Psoas muscle (tissue), 8 donors: ENCODE data around the gene QARS1. TPM values are rescaled to one million over a fixed set of nuclear protein-coding genes. Genes with fewer than 3 reads are reported as not detected.

Experiments
- ATAC-seq, 4 donors: fragments of 200-7000 bp; cut with Tn5 transposase; one replicate each; pipeline ENCODE4 v1.9.1; 2020; ENCODE audit warnings: moderate library complexity in 3 of 4, mild to moderate bottlenecking in 2 of 4
- DNase-seq, 2 donors: peaks; one replicate each; pipeline ENCODE4 v3.0.0-alpha.2; 2020
- H3K27ac ChIP-seq: fragments of 200-600 bp; one replicate; pipeline ENCODE4 v1.8.0; 2022
- H3K27me3 ChIP-seq, 3 donors: fragments of 200-600 bp in 1 of 3; one replicate each; pipeline versions ENCODE4 v1.6.1 to v1.8.0; 2013 to 2022; ENCODE audit warnings: low read length in 2 of 3, mild to moderate bottlenecking in 2 of 3, moderate library complexity in 1 of 3; ENCODE audit not compliant: insufficient read depth in 3 of 3
- H3K36me3 ChIP-seq, 2 donors: fragments of 200-600 bp in 1 of 2; one replicate each; pipeline versions ENCODE4 v1.6.1 to v1.8.0; 2013 to 2022; ENCODE audit warnings: low read depth in 1 of 2, mild to moderate bottlenecking in 1 of 2, moderate library complexity in 1 of 2; ENCODE audit not compliant: insufficient read depth in 1 of 2
- H3K4me1 ChIP-seq: fragments of 200-600 bp; one replicate; pipeline ENCODE4 v1.8.0; 2022
- H3K4me3 ChIP-seq: fragments of 200-600 bp; one replicate; pipeline ENCODE4 v1.8.0; 2022; ENCODE audit warnings: mild to moderate bottlenecking
- H3K9me3 ChIP-seq: fragments of 200-600 bp; one replicate; pipeline ENCODE4 v1.8.0; 2022
- WGBS, 3 donors: extraction: QIAGEN DNeasy Blood & Tissue Kit; methylation state at CpG; one replicate each; pipeline versions ENCODE4 v1.1.6 to v1.1.7; 2013; 5-methylcytosine and 5-hydroxymethylcytosine counted together
- intact Hi-C, 2 donors: fragments of 100-400 bp; cut with DNase I; formaldehyde crosslinking; loops; one replicate each; pipeline versions ENCODE4 v1.11.0 to v1.14.2; 2022
- polyA plus RNA-seq, 3 donors: library from polyadenylated mRNA; stranded (reverse); fragments of 200-250 nt; gene quantifications; one replicate each; pipeline ENCODE4 v1.2.3, GENCODE V29; 2013
- total RNA-seq, 4 donors: library from RNA; stranded (reverse); fragmentation: NEBNext Ultra II Directional in 2 of 4; extraction: Animal tissue kit (Norgen Biotek cat#: 25700) in 2 of 4; gene quantifications; one replicate each; pipeline versions ENCODE4 v1.2.1 to v1.2.4, GENCODE V29; 2021 to 2023
- TF ChIP-seq, protein P1 (sequence below): fragments of 200-600 bp; IDR thresholded peaks from one replicate; pipeline ENCODE4 v1.8.0; 2022; ENCODE audit warnings: antibody characterized with exemption
- donor health status: healthy with polysubstance abuse.
- donor health status: DM: no; HTN: no; CAD: no; lungs with moderate emphysema.
- donor health status: Bipolar disorder and iron deficiency.
- donor health status: healthy.
- donor health status: DM: yes; HTN: yes; CAD: no.
- donor health status: DM: no; HTN: no; CAD: no.
- donor health status: DM: no; HTN: no; CAD: no.
- donor health status: DM: yes; HTN: yes; CAD: no.

QARS1 gene
- total and polyA plus RNA-seq, 7 donors, result 120 to 200 (median 157) TPM

DNA sequence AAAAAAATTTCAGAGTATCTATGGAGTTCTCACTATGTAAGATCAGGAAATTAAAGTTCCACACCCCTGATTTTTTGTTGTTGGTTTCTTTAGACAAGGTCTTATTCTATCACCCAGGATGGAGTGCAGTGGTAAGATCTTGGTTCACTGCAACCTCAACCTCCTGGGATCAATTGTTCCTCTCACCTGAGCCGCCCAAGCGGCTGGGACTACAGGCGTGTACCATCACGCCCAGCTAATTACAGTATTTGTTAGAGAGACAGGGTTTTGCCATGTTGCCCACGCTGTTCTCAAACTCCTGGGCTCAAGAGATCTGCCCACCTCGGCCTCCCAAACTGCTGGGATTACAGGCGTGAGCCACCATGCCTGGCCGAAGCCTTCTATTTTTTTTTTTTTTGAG lies 23.1 kb downstream of the QARS1 start:
- H3K27ac ChIP-seq, result no peak overlapping the region
- no peak overlapping the region for H3K4me3 ChIP-seq
- H3K27me3 ChIP-seq, result no peaks in the 10 kb centered on the region
- no peak for ATAC-seq
- H3K9me3 ChIP-seq, result no peaks in the 10 kb centered on the region
- no peak for DNase-seq
- H3K36me3 ChIP-seq, result peaks cover 5 to 32% of the 10 kb centered on the region in 2 donors
- TF ChIP-seq, protein P1, sequence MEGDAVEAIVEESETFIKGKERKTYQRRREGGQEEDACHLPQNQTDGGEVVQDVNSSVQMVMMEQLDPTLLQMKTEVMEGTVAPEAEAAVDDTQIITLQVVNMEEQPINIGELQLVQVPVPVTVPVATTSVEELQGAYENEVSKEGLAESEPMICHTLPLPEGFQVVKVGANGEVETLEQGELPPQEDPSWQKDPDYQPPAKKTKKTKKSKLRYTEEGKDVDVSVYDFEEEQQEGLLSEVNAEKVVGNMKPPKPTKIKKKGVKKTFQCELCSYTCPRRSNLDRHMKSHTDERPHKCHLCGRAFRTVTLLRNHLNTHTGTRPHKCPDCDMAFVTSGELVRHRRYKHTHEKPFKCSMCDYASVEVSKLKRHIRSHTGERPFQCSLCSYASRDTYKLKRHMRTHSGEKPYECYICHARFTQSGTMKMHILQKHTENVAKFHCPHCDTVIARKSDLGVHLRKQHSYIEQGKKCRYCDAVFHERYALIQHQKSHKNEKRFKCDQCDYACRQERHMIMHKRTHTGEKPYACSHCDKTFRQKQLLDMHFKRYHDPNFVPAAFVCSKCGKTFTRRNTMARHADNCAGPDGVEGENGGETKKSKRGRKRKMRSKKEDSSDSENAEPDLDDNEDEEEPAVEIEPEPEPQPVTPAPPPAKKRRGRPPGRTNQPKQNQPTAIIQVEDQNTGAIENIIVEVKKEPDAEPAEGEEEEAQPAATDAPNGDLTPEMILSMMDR, result no peak
- H3K4me1 ChIP-seq, result no peaks in the 10 kb centered on the region
- 94 to 98% (median 95%) methylated on average over 8 of the region's 8 CpGs for WGBS, 3 donors
- intact Hi-C loops, result loop anchor here in 1 of 2 donors (5.0 kb wide), 1 partner anchor 49 kb away; no protein-coding TSS in a partner anchor

DNA sequence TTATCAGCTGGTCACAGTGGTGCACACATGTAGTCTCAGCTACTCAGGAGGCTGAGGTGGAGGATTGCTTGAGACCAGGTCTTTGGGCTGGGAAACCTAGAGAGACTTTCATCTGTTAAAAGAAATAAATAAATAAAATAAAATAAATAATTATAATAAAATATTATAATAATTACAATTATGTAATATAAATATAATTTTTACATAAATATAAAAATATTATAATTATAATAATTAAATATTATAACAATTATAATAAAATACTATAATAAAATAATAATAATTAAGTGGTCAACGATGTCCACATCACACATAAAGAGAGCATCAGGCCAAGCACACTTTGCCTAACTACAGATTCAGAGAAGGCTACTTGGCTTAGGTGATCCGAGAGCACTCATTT lies 25.3 kb downstream of the QARS1 start:
- Histone ChIP-seq H3K27ac (no peak overlapping the region), H3K9me3 (no peaks in the 10 kb centered on the region), H3K36me3 (peaks cover 9 to 53% of the 10 kb centered on the region in 2 donors), H3K4me3 (no peak overlapping the region), H3K4me1 (no peaks in the 10 kb centered on the region), H3K27me3 (no peaks in the 10 kb centered on the region)
- ATAC-seq (no peak), DNase-seq (no peak)
- WGBS, 3 donors, result 91 to 93% (median 92%) methylated on average over 2 of the region's 2 CpGs
- TF ChIP-seq, protein P1, result no peak
- intact Hi-C loops, result loop anchor here in 1 of 2 donors (5.0 kb wide), 1 partner anchor 47 kb away; no protein-coding TSS in a partner anchor

DNA sequence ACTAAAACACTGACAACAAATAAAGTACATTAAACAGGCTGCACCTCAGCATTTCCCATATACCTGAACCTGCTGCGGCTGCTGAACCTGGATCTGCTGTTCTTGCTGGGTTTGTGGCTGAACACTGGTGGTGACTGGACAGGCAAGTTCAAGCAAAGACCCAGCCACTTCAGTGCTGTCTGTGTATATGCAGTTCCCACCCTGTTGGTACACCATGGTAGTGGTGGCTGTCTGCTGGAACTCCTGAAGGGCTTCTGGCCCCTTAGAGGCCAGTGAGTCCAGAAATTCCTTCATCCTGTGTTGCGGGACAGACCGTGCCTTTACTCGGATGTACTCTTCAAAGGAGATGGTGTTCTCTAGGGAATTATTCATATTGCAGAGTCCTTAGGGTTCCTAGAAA lies 27.9 kb downstream of the QARS1 start:
- TF ChIP-seq, protein P1, result no peak
- H3K27ac ChIP-seq, result no peak overlapping the region
- ATAC-seq (no peak), DNase-seq (no peak)
- 83 to 93% (median 90%) methylated on average over 4 of the region's 4 CpGs for WGBS, 3 donors
- no peaks in the 10 kb centered on the region for H3K4me1 ChIP-seq
- H3K27me3 ChIP-seq, result no peaks in the 10 kb centered on the region
- H3K36me3 ChIP-seq, result peaks cover 9 to 80% of the 10 kb centered on the region in 2 donors
- H3K9me3 ChIP-seq, result no peaks in the 10 kb centered on the region
- intact Hi-C loops, result loop anchor here in 1 of 2 donors (5.0 kb wide), 1 partner anchor 44 kb away; no protein-coding TSS in a partner anchor
- no peak overlapping the region for H3K4me3 ChIP-seq

DNA sequence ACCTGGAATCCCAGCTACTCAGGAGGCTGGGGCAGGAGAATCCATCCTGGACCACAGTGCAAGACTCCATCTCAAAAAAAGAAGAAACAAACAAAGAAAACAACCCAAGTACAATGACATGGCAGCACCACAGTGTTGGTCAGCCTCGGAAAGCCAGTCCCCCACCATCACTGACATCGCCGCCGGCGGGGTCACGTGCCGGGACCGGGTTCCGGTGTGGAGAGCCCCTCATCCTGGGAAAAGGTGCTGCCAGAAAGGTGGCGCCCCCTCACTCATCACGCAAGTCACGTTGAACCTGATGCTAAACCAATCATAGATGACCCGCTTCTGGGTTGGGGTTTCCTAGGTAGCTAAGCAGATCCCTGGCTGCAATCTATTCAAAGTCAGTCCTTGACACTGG lies 28.4 kb downstream of the QARS1 start:
- H3K4me1 ChIP-seq, result no peaks in the 10 kb centered on the region
- TF ChIP-seq, protein P1, result no peak
- ATAC-seq, result no peak
- no peak overlapping the region for H3K4me3 ChIP-seq
- peaks cover 9 to 85% of the 10 kb centered on the region in 2 donors for H3K36me3 ChIP-seq
- intact Hi-C loops, result loop anchor here in 1 of 2 donors (5.0 kb wide), 1 partner anchor 44 kb away; no protein-coding TSS in a partner anchor
- H3K27ac ChIP-seq, result no peak overlapping the region
- WGBS, 3 donors, result 90 to 95% (median 93%) methylated on average over 13 of the region's 13 CpGs
- DNase-seq, result no peak
- no peaks in the 10 kb centered on the region for H3K27me3 ChIP-seq
- H3K9me3 ChIP-seq, result no peaks in the 10 kb centered on the region

DNA sequence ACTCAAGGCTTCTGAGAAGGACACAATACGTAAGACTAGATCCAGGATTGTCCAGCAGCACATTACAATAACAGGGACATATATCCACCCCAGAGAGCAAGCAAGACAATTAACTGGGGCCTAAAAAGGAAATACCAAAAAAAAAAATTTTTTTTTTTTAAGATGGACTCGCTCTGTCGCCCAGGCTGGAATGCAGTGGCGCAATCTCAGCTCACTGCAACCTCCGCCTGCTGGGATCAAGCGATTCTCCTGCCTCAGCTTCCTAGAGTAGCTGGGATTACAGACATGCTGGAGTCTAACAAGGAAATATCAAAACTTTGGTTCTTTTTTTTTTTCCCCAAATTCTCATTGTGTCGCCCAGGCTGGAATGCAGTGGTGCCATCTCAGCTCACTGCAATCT lies 46.5 kb downstream of the QARS1 start:
- Histone ChIP-seq H3K4me1 (peaks cover 5% of the 10 kb centered on the region), H3K27me3 (no peaks in the 10 kb centered on the region), H3K9me3 (no peaks in the 10 kb centered on the region), H3K36me3 (peaks cover 13 to 73% of the 10 kb centered on the region in 2 donors), H3K27ac (no peak overlapping the region), H3K4me3 (no peak overlapping the region)
- intact Hi-C loops, result no loop called here
- DNase-seq, result no peak
- no peak for ATAC-seq
- TF ChIP-seq, protein P1, result no peak
- 75 to 89% (median 85%) methylated on average over 7 of the region's 7 CpGs for WGBS, 3 donors
